K562 (cell line): ENCODE data around the gene MAK. TPM values are rescaled to one million over a fixed set of nuclear protein-coding genes. Genes with fewer than 3 reads are reported as not detected.

ENCODE experiments used
- ERF ChIP-seq: fragments of 450-650 bp; formaldehyde crosslinking; IDR thresholded peaks from 2 replicates; pipeline ENCODE4 v1.4.0; 2020; ENCODE audit warnings: mild to moderate bottlenecking, mixed read lengths
- FOSL1 ChIP-seq: fragments of 200-800 bp; sonication (Bioruptor generic); conservative IDR thresholded peaks from 2 replicates; pipeline ENCODE4 v1.6.1; 2016; ENCODE audit warnings: missing genetic modification characterization, missing compliant biosample characterization
- FOXA3 ChIP-seq, 2 experiments: fragments of 450-650 bp in 1 of 2; sonication (generic) in 1 of 2; formaldehyde crosslinking; IDR thresholded peaks in 1 of 2; conservative IDR thresholded peaks in 1 of 2; 2 replicates each; pipeline versions ENCODE4 v1.4.0 to v1.8.0; 2020 to 2022; ENCODE audit warnings: mild to moderate bottlenecking in 2 of 2, missing genetic modification reagents in 1 of 2
- HIVEP1 ChIP-seq: fragments of 250-450 bp; sonication (Bioruptor Pico); IDR thresholded peaks from 2 replicates; pipeline ENCODE4 v1.4.0; 2020; ENCODE audit warnings: mild to moderate bottlenecking
- JUN ChIP-seq, 2 experiments: sonication (generic) in 1 of 2; formaldehyde crosslinking in 1 of 2; IDR thresholded peaks; 2 replicates each; pipeline versions ENCODE4 v1.6.1 to v1.8.0; 2012 to 2022; ENCODE audit warnings: borderline replicate concordance in 2 of 2, mild to moderate bottlenecking in 2 of 2, improper control_type of control experiment in 1 of 2, low read depth in 1 of 2, low read length in 1 of 2, missing genetic modification reagents in 1 of 2
- KDM1A ChIP-seq, 2 experiments: fragments of 450-650 bp; IDR thresholded peaks; 2 replicates each; pipeline ENCODE4 v1.6.1; 2016; ENCODE audit warnings: mild to moderate bottlenecking in 2 of 2
- KLF6 ChIP-seq: fragments of 250-450 bp; sonication (Bioruptor Pico); IDR thresholded peaks from 2 replicates; pipeline ENCODE4 v1.4.0; 2020; ENCODE audit warnings: mild to moderate bottlenecking, moderate library complexity, borderline replicate concordance
- RAD51 ChIP-seq: fragments of 450-650 bp; IDR thresholded peaks from 2 replicates; pipeline ENCODE4 v1.7.1; 2016; ENCODE audit warnings: low read depth, mild to moderate bottlenecking, borderline replicate concordance
- STAT5B ChIP-seq: fragments of 250-450 bp; sonication (Bioruptor Pico); IDR thresholded peaks from 2 replicates; pipeline ENCODE4 v1.8.0; 2021; ENCODE audit warnings: mild to moderate bottlenecking, inconsistent platforms
- TARDBP ChIP-seq: fragments of 450-650 bp; IDR thresholded peaks from 2 replicates; pipeline ENCODE4 v1.6.1; 2016
- TRIM24 ChIP-seq, 2 experiments: fragments of 450-650 bp; IDR thresholded peaks; 2 replicates each; pipeline ENCODE4 v1.6.1; 2016
- ZFX ChIP-seq: sonication (generic); formaldehyde crosslinking; IDR thresholded peaks from 2 replicates; pipeline ENCODE4 v1.8.0; 2022; ENCODE audit warnings: mild to moderate bottlenecking, missing genetic modification reagents, moderate library complexity
- ZNF239 ChIP-seq: fragments of 250-450 bp; sonication (Bioruptor Pico); IDR thresholded peaks from 2 replicates; pipeline ENCODE4 v1.4.0; 2020; ENCODE audit warnings: mild to moderate bottlenecking
- ZNF324 ChIP-seq: fragments of 250-450 bp; sonication (Bioruptor Pico); IDR thresholded peaks from 2 replicates; pipeline ENCODE4 v1.4.0; 2020; ENCODE audit warnings: mild to moderate bottlenecking
- ZNF444 ChIP-seq: fragments of 250-450 bp; sonication (Bioruptor Pico); IDR thresholded peaks from 2 replicates; pipeline ENCODE4 v1.4.0; 2020; ENCODE audit warnings: mild to moderate bottlenecking, moderate library complexity
- ZNF695 ChIP-seq: fragments of 450-650 bp; formaldehyde crosslinking; IDR thresholded peaks from 2 replicates; pipeline ENCODE4 v1.4.0; 2020; ENCODE audit warnings: mild to moderate bottlenecking, moderate library complexity
- ZNF780A ChIP-seq: fragments of 250-450 bp; sonication (Bioruptor Pico); IDR thresholded peaks from 2 replicates; pipeline ENCODE4 v1.5.0; 2021; ENCODE audit warnings: mild to moderate bottlenecking
- polyA plus RNA-seq, 8 experiments: library from polyadenylated mRNA; depleted of rRNA in 4 of 8; stranded (reverse) in 5 of 8; unstranded in 3 of 8; fragments of >200 nt; fragmentation: Nextera tagmentation in 2 of 8; fragmentation: Illumina TruSeq in 1 of 8; extraction: Ambion mirVana in 2 of 8; extraction: Trizol in 1 of 8; gene quantifications; 2 replicates each; pipeline versions ENCODE4 v1.2.1 to v1.2.3, GENCODE V29; 2011 to 2014; ENCODE audit warnings: inconsistent platforms in 1 of 8, missing spikeins in 1 of 8
- total RNA-seq, 7 experiments: library from RNA; depleted of rRNA in 6 of 7; stranded (reverse); fragments of >200 nt in 6 of 7; fragmentation: Illumina TruSeq in 2 of 7; extraction: Trizol in 2 of 7; gene quantifications; 2 replicates each; pipeline versions ENCODE4 v1.2.1 to v1.2.3, GENCODE V29; 2011 to 2021; ENCODE audit warnings: low replicate concordance in 1 of 7
- TF ChIP-seq, protein P1 (sequence below): IDR thresholded peaks from 2 replicates; pipeline ENCODE4 v1.6.1; 2011; ENCODE audit warnings: borderline replicate concordance, low read depth, mild to moderate bottlenecking, moderate library complexity, low read length; ENCODE audit not compliant: insufficient read depth, poor library complexity, severe bottlenecking
- TF ChIP-seq, protein P2 (sequence below), 2 experiments: fragments of 200-800 bp in 1 of 2; sonication (Bioruptor generic) in 1 of 2; sonication (generic) in 1 of 2; formaldehyde crosslinking in 1 of 2; IDR thresholded peaks in 1 of 2; conservative IDR thresholded peaks in 1 of 2; 2 replicates each; pipeline versions ENCODE4 v1.5.0 to v1.6.1; 2016 to 2020; ENCODE audit warnings: missing compliant biosample characterization in 1 of 2, missing genetic modification characterization in 1 of 2, missing genetic modification reagents in 1 of 2
- TF ChIP-seq, protein P3 (sequence below): sonication (generic); formaldehyde crosslinking; IDR thresholded peaks from 2 replicates; pipeline ENCODE4 v1.9.0; 2022; ENCODE audit warnings: mild to moderate bottlenecking, missing genetic modification reagents
- TF ChIP-seq, protein P4 (sequence below): fragments of 450-650 bp; IDR thresholded peaks from 2 replicates; pipeline ENCODE4 v1.6.1; 2014; ENCODE audit warnings: low read depth, mild to moderate bottlenecking, moderate library complexity, borderline replicate concordance
- TF ChIP-seq, protein P5 (sequence below): fragments of 450-650 bp; formaldehyde crosslinking; IDR thresholded peaks from 2 replicates; pipeline ENCODE4 v1.4.0; 2020; ENCODE audit warnings: mild to moderate bottlenecking, moderate library complexity

MAK gene
- total and polyA plus RNA-seq, 9 of the 15 experiments (the other 6 are each of a cell fraction or from before 2014, with no cell fraction given): 0.25 to 1.1 (median 0.53) TPM

DNA sequence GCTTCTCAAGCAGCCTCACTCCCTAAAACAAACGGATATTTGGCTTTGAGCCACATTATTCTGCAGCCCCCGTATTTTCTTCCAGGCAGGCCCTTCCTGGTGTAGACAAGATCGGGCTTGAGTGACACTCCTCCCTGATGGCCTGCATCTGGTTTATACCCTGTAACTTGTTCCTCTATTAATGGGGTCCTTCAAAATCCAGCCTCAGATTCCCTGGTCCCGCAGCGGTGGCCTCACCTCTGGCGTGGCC lies 115.8 kb downstream of the MAK start (continued):
- TF ChIP-seq, protein P1, sequence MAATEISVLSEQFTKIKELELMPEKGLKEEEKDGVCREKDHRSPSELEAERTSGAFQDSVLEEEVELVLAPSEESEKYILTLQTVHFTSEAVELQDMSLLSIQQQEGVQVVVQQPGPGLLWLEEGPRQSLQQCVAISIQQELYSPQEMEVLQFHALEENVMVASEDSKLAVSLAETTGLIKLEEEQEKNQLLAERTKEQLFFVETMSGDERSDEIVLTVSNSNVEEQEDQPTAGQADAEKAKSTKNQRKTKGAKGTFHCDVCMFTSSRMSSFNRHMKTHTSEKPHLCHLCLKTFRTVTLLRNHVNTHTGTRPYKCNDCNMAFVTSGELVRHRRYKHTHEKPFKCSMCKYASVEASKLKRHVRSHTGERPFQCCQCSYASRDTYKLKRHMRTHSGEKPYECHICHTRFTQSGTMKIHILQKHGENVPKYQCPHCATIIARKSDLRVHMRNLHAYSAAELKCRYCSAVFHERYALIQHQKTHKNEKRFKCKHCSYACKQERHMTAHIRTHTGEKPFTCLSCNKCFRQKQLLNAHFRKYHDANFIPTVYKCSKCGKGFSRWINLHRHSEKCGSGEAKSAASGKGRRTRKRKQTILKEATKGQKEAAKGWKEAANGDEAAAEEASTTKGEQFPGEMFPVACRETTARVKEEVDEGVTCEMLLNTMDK: no peak
- peak in 1 of 2 experiments; percentile 45; a peak in 1 of 4 replicates for TF ChIP-seq FOXA3 (CRISPR knock-in tag; conservative IDR thresholded peaks at IDR 0.05 in 1 of 2, IDR thresholded peaks at IDR 0.05 in 1 of 2)
- TF ChIP-seq ZNF695: peak; percentile 83; the same call in 1 of the 2 replicates
- no peak; the same call in 1 of the 2 replicates for TF ChIP-seq ZNF324
- TF ChIP-seq JUN (IDR thresholded peaks at IDR 0.05; ENCODE audit: borderline replicate concordance, low read depth, low read length): no peak
- TF ChIP-seq JUN (CRISPR knock-in tag; IDR thresholded peaks at IDR 0.05; ENCODE audit: borderline replicate concordance): 0 out of 2 replicates have a peak, but pooled peaks have one; percentile 52
- TF ChIP-seq, protein P2, sequence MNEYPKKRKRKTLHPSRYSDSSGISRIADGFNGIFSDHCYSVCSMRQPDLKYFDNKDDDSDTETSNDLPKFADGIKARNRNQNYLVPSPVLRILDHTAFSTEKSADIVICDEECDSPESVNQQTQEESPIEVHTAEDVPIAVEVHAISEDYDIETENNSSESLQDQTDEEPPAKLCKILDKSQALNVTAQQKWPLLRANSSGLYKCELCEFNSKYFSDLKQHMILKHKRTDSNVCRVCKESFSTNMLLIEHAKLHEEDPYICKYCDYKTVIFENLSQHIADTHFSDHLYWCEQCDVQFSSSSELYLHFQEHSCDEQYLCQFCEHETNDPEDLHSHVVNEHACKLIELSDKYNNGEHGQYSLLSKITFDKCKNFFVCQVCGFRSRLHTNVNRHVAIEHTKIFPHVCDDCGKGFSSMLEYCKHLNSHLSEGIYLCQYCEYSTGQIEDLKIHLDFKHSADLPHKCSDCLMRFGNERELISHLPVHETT (CRISPR knock-in tag; conservative IDR thresholded peaks at IDR 0.05 in 1 of 2, IDR thresholded peaks at IDR 0.05 in 1 of 2): no peak
- 0 out of 2 replicates have a peak, but pooled peaks have one; percentile 69 for TF ChIP-seq ZNF780A (CRISPR knock-in tag)
- TF ChIP-seq TARDBP: 0 out of 2 replicates have a peak, but pooled peaks have one; percentile 22
- TF ChIP-seq ZNF239 (CRISPR knock-in tag): peak; percentile 52
- no peak for TF ChIP-seq STAT5B (CRISPR knock-in tag)
- TF ChIP-seq, protein P3, sequence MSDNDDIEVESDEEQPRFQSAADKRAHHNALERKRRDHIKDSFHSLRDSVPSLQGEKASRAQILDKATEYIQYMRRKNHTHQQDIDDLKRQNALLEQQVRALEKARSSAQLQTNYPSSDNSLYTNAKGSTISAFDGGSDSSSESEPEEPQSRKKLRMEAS (CRISPR knock-in tag): no peak
- TF ChIP-seq HIVEP1 (CRISPR knock-in tag): 0 out of 2 replicates have a peak, but pooled peaks have one; percentile 5
- TF ChIP-seq RAD51: peak; percentile 90
- TF ChIP-seq, protein P4, sequence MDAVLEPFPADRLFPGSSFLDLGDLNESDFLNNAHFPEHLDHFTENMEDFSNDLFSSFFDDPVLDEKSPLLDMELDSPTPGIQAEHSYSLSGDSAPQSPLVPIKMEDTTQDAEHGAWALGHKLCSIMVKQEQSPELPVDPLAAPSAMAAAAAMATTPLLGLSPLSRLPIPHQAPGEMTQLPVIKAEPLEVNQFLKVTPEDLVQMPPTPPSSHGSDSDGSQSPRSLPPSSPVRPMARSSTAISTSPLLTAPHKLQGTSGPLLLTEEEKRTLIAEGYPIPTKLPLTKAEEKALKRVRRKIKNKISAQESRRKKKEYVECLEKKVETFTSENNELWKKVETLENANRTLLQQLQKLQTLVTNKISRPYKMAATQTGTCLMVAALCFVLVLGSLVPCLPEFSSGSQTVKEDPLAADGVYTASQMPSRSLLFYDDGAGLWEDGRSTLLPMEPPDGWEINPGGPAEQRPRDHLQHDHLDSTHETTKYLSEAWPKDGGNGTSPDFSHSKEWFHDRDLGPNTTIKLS: peak; percentile 64
- TF ChIP-seq, protein P5, sequence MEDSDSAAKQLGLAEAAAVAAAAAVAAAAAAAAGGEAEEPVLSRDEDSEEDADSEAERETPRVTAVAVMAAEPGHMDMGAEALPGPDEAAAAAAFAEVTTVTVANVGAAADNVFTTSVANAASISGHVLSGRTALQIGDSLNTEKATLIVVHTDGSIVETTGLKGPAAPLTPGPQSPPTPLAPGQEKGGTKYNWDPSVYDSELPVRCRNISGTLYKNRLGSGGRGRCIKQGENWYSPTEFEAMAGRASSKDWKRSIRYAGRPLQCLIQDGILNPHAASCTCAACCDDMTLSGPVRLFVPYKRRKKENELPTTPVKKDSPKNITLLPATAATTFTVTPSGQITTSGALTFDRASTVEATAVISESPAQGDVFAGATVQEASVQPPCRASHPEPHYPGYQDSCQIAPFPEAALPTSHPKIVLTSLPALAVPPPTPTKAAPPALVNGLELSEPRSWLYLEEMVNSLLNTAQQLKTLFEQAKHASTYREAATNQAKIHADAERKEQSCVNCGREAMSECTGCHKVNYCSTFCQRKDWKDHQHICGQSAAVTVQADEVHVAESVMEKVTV (CRISPR knock-in tag): 0 out of 2 replicates have a peak, but pooled peaks have one; percentile 36
- no peak for TF ChIP-seq ZNF444
- TF ChIP-seq KDM1A (IDR thresholded peaks at IDR 0.05): peak in 1 of 2 experiments; percentile 4; a peak in 1 of 4 replicates
- TF ChIP-seq FOSL1 (tag): 0 out of 2 replicates have a peak, but pooled peaks have one; percentile 1
- peak; percentile 61 for TF ChIP-seq ZFX (CRISPR knock-in tag)
- 0 out of 4 replicates have a peak, but pooled peaks of 1 of the 2 experiments have one; percentile 16 for TF ChIP-seq TRIM24 (IDR thresholded peaks at IDR 0.05)
- TF ChIP-seq KLF6: peak; percentile 32; the same call in 1 of the 2 replicates
- 0 out of 2 replicates have a peak, but pooled peaks have one; percentile 54 for TF ChIP-seq ERF (CRISPR knock-in tag)
